Glutamatergic neuron (in vitro differentiated cells): Measurements from ENCODE around the gene DARS2. TPM values are rescaled to one million over a fixed set of nuclear protein-coding genes. Genes with fewer than 3 reads are reported as not detected.

Source experiments
- DNase-seq: peaks from one replicate; pipeline ENCODE4 v3.0.0; 2022
- H3K27ac Mint-ChIP-seq: one replicate; pipeline ENCODE4 v1.8.0; 2020; ENCODE audit warnings: mild to moderate bottlenecking, mixed read lengths, inconsistent platforms; ENCODE audit not compliant: unreplicated experiment
- H3K27me3 Mint-ChIP-seq: one replicate; pipeline ENCODE4 v1.8.0; 2020; ENCODE audit warnings: mild to moderate bottlenecking, moderate library complexity, mixed read lengths, inconsistent platforms; ENCODE audit not compliant: unreplicated experiment
- H3K36me3 Mint-ChIP-seq: one replicate; pipeline ENCODE4 v1.8.0; 2020; ENCODE audit warnings: mild to moderate bottlenecking, mixed read lengths, inconsistent platforms; ENCODE audit not compliant: unreplicated experiment
- H3K4me1 Mint-ChIP-seq: one replicate; pipeline ENCODE4 v1.8.0; 2020; ENCODE audit warnings: mild to moderate bottlenecking, low read depth, mixed read lengths, inconsistent platforms; ENCODE audit not compliant: unreplicated experiment
- H3K4me3 Mint-ChIP-seq: one replicate; pipeline ENCODE4 v1.8.0; 2020; ENCODE audit warnings: mild to moderate bottlenecking, mixed read lengths, inconsistent platforms; ENCODE audit not compliant: unreplicated experiment
- H3K9me3 Mint-ChIP-seq: one replicate; pipeline ENCODE4 v1.8.0; 2020; ENCODE audit warnings: mild to moderate bottlenecking, moderate library complexity, mixed read lengths, inconsistent platforms; ENCODE audit not compliant: unreplicated experiment
- CTCF ChIP-seq: fragments of 200-600 bp; sonication (generic); IDR thresholded peaks from one replicate; pipeline ENCODE4 v1.5.0; 2021; ENCODE audit not compliant: partially characterized antibody, unreplicated experiment
- total RNA-seq: library from RNA; stranded (reverse); fragmentation: NEBNext Ultra II Directional; extraction: Animal tissue kit (Norgen Biotek cat#: 25700); gene quantifications from one replicate; pipeline ENCODE4 v1.2.1, GENCODE V29; 2021; ENCODE audit not compliant: unreplicated experiment

Gene DARS2
- total RNA-seq, 1 donor from 2014 or later = 17.0 TPM

GRCh38 chr1:173888749-173889148 is 64.3 kb downstream of the DARS2 start:
- H3K4me1 Mint-ChIP-seq = no peaks in the 10 kb centered on the region
- no peaks in the 10 kb centered on the region for H3K27me3 Mint-ChIP-seq
- DNase-seq = no peak
- no peaks in the 10 kb centered on the region for H3K9me3 Mint-ChIP-seq
- H3K36me3 Mint-ChIP-seq = no peaks in the 10 kb centered on the region
- no peak overlapping the region for H3K27ac Mint-ChIP-seq
- H3K4me3 Mint-ChIP-seq = no peak overlapping the region
- no peak for TF ChIP-seq CTCF

GRCh38 chr1:173889885-173890284 is 65.4 kb downstream of the DARS2 start:
- no peak overlapping the region for H3K27ac Mint-ChIP-seq
- no peak overlapping the region for H3K4me3 Mint-ChIP-seq
- no peak for TF ChIP-seq CTCF
- H3K36me3 Mint-ChIP-seq = no peaks in the 10 kb centered on the region
- H3K27me3 Mint-ChIP-seq = no peaks in the 10 kb centered on the region
- no peaks in the 10 kb centered on the region for H3K9me3 Mint-ChIP-seq
- DNase-seq = no peak
- H3K4me1 Mint-ChIP-seq = no peaks in the 10 kb centered on the region

- Mint-ChIP-seq H3K36me3 (no peaks in the 10 kb centered on the region), H3K27ac (no peak overlapping the region), H3K4me1 (no peaks in the 10 kb centered on the region), H3K27me3 (no peaks in the 10 kb centered on the region), H3K4me3 (no peak overlapping the region), H3K9me3 (no peaks in the 10 kb centered on the region)
- no peak for TF ChIP-seq CTCF
- DNase-seq = no peak
These were observed 69.1 kb downstream of the DARS2 start for GRCh38 chr1:173893611-173894010.

- H3K9me3 Mint-ChIP-seq = no peaks in the 10 kb centered on the region
- no peak for TF ChIP-seq CTCF
- no peak for DNase-seq
- H3K4me3 Mint-ChIP-seq = no peak overlapping the region
- H3K36me3 Mint-ChIP-seq = no peaks in the 10 kb centered on the region
- no peaks in the 10 kb centered on the region for H3K4me1 Mint-ChIP-seq
- H3K27ac Mint-ChIP-seq = no peak overlapping the region
- no peaks in the 10 kb centered on the region for H3K27me3 Mint-ChIP-seq
These were observed 69.7 kb downstream of the DARS2 start for GRCh38 chr1:173894189-173894588.

GRCh38 chr1:173900427-173900826 is 76.0 kb downstream of the DARS2 start:
- Mint-ChIP-seq H3K4me1 (no peaks in the 10 kb centered on the region), H3K27me3 (no peaks in the 10 kb centered on the region), H3K27ac (no peak overlapping the region)

More at GRCh38 chr1:173900427-173900826, 76.0 kb downstream of the DARS2 start:
- no peaks in the 10 kb centered on the region for H3K36me3 Mint-ChIP-seq
- DNase-seq = no peak
- H3K9me3 Mint-ChIP-seq = no peaks in the 10 kb centered on the region
- no peak overlapping the region for H3K4me3 Mint-ChIP-seq
- TF ChIP-seq CTCF = no peak
